Progenitor cell of endocrine pancreas (in vitro differentiated cells): ENCODE data around the gene LRRC3. TPM values are rescaled to one million over a fixed set of nuclear protein-coding genes. Genes with fewer than 3 reads are reported as not detected.

Source experiments
- total RNA-seq: library from RNA; stranded (reverse); gene quantifications from 2 replicates; pipeline ENCODE4 v1.2.1, GENCODE V29; 2021

Gene LRRC3
- total RNA-seq, 1 donor from 2014 or later = 5.1 TPM

Other genes starting within 250 kb of the LRRC3 start
- gene ICOSLG, start 214.6 kb upstream of the LRRC3 start, total RNA-seq = 0.87 and 0.91 TPM in 2 replicates
- not detected in 2 replicates for gene DNMT3L, start 193.6 kb upstream of the LRRC3 start, total RNA-seq
- not detected in 2 replicates for gene AIRE, start 169.6 kb upstream of the LRRC3 start, total RNA-seq
- 120 and 132 TPM in 2 replicates for gene PFKL, start 155.5 kb upstream of the LRRC3 start, total RNA-seq
- gene CFAP410, start 116.1 kb upstream of the LRRC3 start, total RNA-seq = 32.4 and 32.5 TPM in 2 replicates
- 0.16 and 0.17 TPM in 2 replicates for gene TRPM2, start 101.9 kb upstream of the LRRC3 start, total RNA-seq
- gene KRTAP10-1, start 84.7 kb downstream of the LRRC3 start, total RNA-seq = not detected in 2 replicates
- gene KRTAP10-2, start 96.0 kb downstream of the LRRC3 start, total RNA-seq = not detected in 2 replicates
- gene KRTAP10-3, start 103.3 kb downstream of the LRRC3 start, total RNA-seq = not detected in 2 replicates
- not detected in 2 replicates for gene KRTAP10-4, start 118.2 kb downstream of the LRRC3 start, total RNA-seq
- gene KRTAP10-5, start 125.1 kb downstream of the LRRC3 start, total RNA-seq = not detected in 2 replicates
- not detected in 2 replicates for gene KRTAP10-6, start 137.0 kb downstream of the LRRC3 start, total RNA-seq
- gene KRTAP10-7, start 145.1 kb downstream of the LRRC3 start, total RNA-seq = not detected in 2 replicates
- not detected in 2 replicates for gene KRTAP10-8, start 156.6 kb downstream of the LRRC3 start, total RNA-seq
- not detected in 2 replicates for gene KRTAP10-9, start 171.6 kb downstream of the LRRC3 start, total RNA-seq
- gene KRTAP10-10, start 181.8 kb downstream of the LRRC3 start, total RNA-seq = not detected in 2 replicates
- gene KRTAP10-11, start 190.9 kb downstream of the LRRC3 start, total RNA-seq = not detected in 2 replicates
- not detected in 2 replicates for gene KRTAP12-4, start 199.1 kb downstream of the LRRC3 start, total RNA-seq
- gene KRTAP12-3, start 202.4 kb downstream of the LRRC3 start, total RNA-seq = not detected in 2 replicates
- gene KRTAP12-2, start 211.4 kb downstream of the LRRC3 start, total RNA-seq = not detected in 2 replicates
- not detected in 2 replicates for gene KRTAP12-1, start 226.7 kb downstream of the LRRC3 start, total RNA-seq
- gene KRTAP10-12, start 241.7 kb downstream of the LRRC3 start, total RNA-seq = not detected in 2 replicates